HG02623 (cell line): ENCODE measurements around the gene SLC2A8.

Experiments used
- ATAC-seq: cut with Tn5 transposase; IDR thresholded peaks from one replicate; pipeline ENCODE4 v1.9.1; 2021; ENCODE audit warnings: moderate library complexity; ENCODE audit not compliant: unreplicated experiment

Gene SLC2A8

GRCh38 chr9:127402401-127403090, 5.6 kb downstream of the SLC2A8 start:
- ATAC-seq, result no peak

DNA sequence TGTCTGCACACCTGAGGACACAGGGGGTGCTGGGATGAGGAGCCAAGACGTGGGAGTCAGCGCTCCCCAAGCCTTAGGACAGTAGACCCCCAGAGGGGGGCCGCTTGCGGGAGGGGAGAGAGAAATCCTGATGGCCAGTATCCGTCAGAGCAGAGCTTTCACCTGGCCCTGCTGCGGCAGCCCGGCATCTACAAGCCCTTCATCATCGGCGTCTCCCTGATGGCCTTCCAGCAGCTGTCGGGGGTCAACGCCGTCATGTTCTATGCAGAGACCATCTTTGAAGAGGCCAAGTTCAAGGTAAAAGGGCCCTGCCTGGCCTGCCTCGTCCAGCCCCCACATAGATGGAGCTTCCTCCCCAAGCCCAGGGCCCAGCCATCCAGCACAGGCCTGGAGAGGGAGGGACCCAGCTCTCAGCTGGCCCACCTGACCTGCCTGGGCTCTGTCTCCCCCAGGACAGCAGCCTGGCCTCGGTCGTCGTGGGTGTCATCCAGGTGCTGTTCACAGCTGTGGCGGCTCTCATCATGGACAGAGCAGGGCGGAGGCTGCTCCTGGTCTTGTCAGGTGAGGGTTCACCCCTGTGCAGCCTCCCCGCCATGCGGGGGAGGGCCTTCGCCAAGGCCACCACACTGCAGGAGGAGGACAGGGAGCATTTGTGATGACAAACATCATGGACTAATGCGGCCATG, 6.7 kb downstream of the SLC2A8 start:
- ATAC-seq, result no peak

DNA sequence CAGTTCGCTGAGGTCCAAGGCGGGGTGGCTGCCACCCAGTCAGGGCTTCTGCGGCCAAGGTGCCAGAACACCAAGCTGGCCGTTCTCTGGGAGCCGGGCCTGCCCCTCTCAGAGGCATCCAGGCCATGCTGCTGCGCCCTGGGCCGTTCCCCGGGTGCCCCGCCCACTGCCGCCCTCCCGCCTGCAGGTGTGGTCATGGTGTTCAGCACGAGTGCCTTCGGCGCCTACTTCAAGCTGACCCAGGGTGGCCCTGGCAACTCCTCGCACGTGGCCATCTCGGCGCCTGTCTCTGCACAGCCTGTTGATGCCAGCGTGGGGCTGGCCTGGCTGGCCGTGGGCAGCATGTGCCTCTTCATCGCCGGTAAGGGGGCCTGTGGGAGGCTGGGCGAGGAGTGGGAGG, 7.7 kb downstream of the SLC2A8 start:
- no peak for ATAC-seq

- no peak for ATAC-seq
These were observed 8.6 kb downstream of the SLC2A8 start for GRCh38 chr9:127405344-127406125.

DNA sequence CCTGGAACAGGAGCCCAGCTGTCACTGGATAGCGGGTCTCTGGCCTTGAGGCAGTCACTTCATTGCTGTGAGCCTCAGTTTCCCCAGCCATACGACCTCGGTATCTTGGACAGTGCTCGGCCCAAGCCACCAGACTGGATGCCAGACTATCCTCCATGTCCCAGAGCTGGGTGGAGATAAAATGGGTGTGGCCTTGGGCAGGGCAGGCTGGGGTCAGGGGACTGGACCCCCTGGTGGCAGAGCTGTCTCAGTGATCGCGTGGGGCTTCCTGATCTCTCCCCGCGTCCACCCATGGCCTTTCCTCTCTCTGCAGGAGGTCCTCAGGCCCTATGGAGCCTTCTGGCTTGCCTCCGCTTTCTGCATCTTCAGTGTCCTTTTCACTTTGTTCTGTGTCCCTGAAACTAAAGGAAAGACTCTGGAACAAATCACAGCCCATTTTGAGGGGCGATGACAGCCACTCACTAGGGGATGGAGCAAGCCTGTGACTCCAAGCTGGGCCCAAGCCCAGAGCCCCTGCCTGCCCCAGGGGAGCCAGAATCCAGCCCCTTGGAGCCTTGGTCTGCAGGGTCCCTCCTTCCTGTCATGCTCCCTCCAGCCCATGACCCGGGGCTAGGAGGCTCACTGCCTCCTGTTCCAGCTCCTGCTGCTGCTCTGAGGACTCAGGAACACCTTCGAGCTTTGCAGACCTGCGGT, 10.0 kb downstream of the SLC2A8 start:
- no peak for ATAC-seq

GRCh38 chr9:127407492-127407843, 10.5 kb downstream of the SLC2A8 start:
- ATAC-seq, result no peak

GRCh38 chr9:127411122-127411521, 14.2 kb downstream of the SLC2A8 start:
- ATAC-seq, result no peak

- ATAC-seq, result no peak
These were observed 18.2 kb downstream of the SLC2A8 start for GRCh38 chr9:127415141-127415540.

DNA sequence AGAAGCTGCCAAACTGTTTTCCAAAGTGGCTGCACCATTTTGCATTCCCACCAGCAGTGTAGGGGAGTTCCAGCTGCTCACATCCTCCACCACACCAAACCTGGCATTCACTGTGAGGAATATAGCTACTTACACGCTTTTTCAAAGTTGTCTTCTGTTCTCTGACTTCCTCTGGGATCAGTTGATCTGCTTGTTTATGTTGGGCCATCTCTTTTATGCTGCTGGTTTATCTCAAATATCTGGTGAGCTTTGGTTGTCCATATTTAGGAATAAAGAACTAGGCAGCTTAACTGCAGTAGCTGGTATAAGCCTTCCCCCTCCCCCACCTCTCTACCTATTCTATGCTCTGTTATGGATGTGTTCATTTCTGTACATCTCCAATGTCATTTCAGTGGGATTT, 18.7 kb downstream of the SLC2A8 start:
- ATAC-seq, result no peak

GRCh38 chr9:127417131-127418036, 20.4 kb downstream of the SLC2A8 start:
- ATAC-seq, result no peak

DNA sequence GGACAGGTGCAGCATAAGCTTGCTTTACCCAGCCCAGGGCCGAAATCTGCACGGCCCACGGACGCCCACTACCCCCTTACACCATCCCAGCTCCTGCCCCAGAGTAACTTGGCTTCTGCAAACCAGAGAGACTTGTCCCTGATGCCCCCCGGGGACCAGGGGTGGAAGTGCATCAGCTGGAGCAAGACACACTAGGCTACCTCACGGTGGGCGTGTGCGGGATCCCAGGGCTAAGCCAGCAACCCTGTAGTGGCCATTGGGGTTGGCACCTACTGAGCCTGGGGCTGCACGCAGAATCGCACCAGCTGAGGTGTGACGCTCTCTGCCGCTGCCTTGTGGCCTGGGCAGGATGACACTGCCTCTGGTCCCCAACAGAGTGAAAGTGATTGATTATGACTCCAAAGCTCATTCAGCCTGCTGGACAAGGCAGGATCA, 21.1 kb downstream of the SLC2A8 start:
- no peak for ATAC-seq

GRCh38 chr9:127419348-127419747, 22.4 kb downstream of the SLC2A8 start:
- ATAC-seq, result no peak

DNA sequence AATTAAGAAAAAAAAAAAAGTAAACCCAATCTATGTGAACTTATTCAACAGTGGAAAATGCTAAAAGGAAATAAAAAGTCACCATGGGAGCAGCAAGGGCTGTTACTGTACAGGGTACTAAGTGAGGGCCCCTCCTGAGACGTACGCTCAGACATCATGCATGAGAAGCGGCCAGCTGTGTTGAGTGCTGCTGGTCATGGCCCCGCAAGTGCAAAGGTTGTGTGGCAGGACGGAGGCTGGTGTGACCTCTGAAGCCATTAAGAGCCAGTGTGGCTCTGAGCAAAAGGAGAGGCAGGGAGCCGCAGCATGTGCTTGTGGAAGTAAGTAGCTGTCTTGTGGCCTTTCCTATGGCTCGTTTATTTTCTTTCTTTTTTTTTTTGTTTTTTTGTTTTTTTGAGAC, 24.1 kb downstream of the SLC2A8 start:
- ATAC-seq, result no peak

DNA sequence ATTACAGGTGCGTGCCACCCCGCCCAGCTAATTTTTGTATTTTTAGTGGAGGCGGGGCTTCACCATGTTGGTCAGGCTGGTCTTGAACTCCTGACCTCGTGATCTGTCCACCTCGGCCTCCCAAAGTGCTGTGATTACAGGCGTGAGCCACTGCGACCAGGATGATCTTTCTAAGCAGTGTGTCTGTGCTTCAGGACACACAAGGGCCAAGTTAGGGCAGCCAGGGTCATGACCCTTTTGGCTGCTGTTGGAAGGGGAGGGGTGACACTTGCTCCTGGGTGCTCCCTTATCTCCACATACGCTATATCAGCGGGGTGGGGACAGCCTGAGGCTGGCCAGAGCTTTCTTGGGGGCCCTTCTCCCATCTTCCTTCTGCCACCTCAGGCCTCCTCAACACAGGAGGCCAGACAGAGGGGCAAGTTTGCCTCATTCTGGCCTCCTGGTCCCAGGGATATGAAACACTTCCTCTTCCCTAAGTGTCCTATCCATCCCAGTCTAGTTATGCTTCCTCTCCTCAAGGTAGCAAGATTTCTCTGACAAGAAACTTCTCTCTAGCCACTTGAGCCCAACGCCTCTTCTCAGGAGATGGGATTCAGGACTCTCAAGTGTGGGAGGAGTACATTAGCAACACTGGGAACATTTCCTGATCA, 25.3 kb downstream of the SLC2A8 start:
- ATAC-seq, result no peak

GRCh38 chr9:127422787-127423186, 25.8 kb downstream of the SLC2A8 start:
- no peak for ATAC-seq

DNA sequence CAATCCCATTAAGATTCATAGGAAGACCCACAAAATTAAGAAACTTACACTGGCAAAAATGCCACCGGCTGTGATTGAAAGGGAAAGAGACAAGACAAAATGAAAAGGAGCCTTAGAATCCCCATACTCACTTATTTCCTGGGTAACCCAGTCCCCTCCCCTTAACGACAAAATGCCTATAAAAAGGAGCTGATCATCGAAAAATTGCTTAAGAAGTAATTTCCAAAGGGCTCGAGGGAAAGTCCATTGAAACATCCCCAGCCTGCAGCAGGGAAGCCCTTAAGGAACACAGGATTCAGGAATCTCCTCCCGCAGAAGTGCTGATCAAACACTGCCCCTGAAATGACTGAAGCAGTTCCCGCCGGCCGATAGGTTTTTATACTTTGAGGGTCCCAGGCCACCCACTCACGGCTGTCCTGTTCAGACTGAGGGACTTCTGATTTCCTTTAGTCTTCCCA, 26.5 kb downstream of the SLC2A8 start:
- no peak for ATAC-seq

- ATAC-seq, result peak; percentile 78
These were observed 27.1 kb downstream of the SLC2A8 start, which contains the start of gene ZNF79 for GRCh38 chr9:127423934-127424675. Gene ZNF79, plus strand, starts transcription at chr9:127424382. Its CDS starts 406 bp downstream, at chr9:127424788.

- no peak for ATAC-seq
These were observed 27.7 kb downstream of the SLC2A8 start for GRCh38 chr9:127424676-127424999.

GRCh38 chr9:127426756-127427155, 29.8 kb downstream of the SLC2A8 start:
- ATAC-seq, result no peak
